GM21381 (cell line): ENCODE results near the gene TRAF3IP1.
A peak's percentile ranks its signal among the peaks of the same experiment; 100 is the strongest.

ENCODE experiments used
- ATAC-seq: cut with Tn5 transposase; IDR thresholded peaks from one replicate; pipeline ENCODE4 v1.9.1; 2021; ENCODE audit warnings: mild to moderate bottlenecking, moderate library complexity; ENCODE audit not compliant: unreplicated experiment

Gene TRAF3IP1

GRCh38 chr2:238424313-238424700, 104.0 kb downstream of the TRAF3IP1 start:
- no peak for ATAC-seq

- no peak for ATAC-seq
These were observed 105.2 kb downstream of the TRAF3IP1 start for GRCh38 chr2:238425505-238425978.

GRCh38 chr2:238425979-238426567, 105.8 kb downstream of the TRAF3IP1 start:
- ATAC-seq = peak; percentile 8

GRCh38 chr2:238426568-238427434, 106.5 kb downstream of the TRAF3IP1 start, which contains the start of gene ASB1:
TSS of gene ASB1 (plus strand) at chr2:238426927. CDS start at chr2:238427071, 144 bp downstream.
- ATAC-seq = peak; percentile 82

- no peak for ATAC-seq
These were observed 107.3 kb downstream of the TRAF3IP1 start for GRCh38 chr2:238427435-238428162.

GRCh38 chr2:238428866-238429265, 108.5 kb downstream of the TRAF3IP1 start:
- ATAC-seq = no peak

GRCh38 chr2:238430781-238431180, 110.5 kb downstream of the TRAF3IP1 start:
- ATAC-seq = no peak

- no peak for ATAC-seq
These were observed 111.1 kb downstream of the TRAF3IP1 start for GRCh38 chr2:238431456-238431855.

GRCh38 chr2:238433300-238433915, 113.1 kb downstream of the TRAF3IP1 start:
- no peak for ATAC-seq

- ATAC-seq = no peak
These were observed 113.9 kb downstream of the TRAF3IP1 start for GRCh38 chr2:238433941-238434845.

- ATAC-seq = no peak
These were observed 114.8 kb downstream of the TRAF3IP1 start for GRCh38 chr2:238434846-238435751.

GRCh38 chr2:238435752-238436096, 115.4 kb downstream of the TRAF3IP1 start:
- ATAC-seq = no peak

GRCh38 chr2:238438856-238439849, 118.8 kb downstream of the TRAF3IP1 start:
- ATAC-seq = no peak

- no peak for ATAC-seq
These were observed 119.6 kb downstream of the TRAF3IP1 start for GRCh38 chr2:238439917-238440316.

GRCh38 chr2:238440331-238440730, 120.0 kb downstream of the TRAF3IP1 start:
- no peak for ATAC-seq

- no peak for ATAC-seq
These were observed 120.4 kb downstream of the TRAF3IP1 start for GRCh38 chr2:238440767-238441166.

GRCh38 chr2:238441262-238442114, 121.2 kb downstream of the TRAF3IP1 start:
- ATAC-seq = no peak
